Neural progenitor cell (in vitro differentiated cells): Measurements from ENCODE around the gene RAI14. TPM values are rescaled to one million over a fixed set of nuclear protein-coding genes. Genes with fewer than 3 reads are reported as not detected.

Experiments used
- DNase-seq: peaks from one replicate; pipeline ENCODE4 v3.0.0-alpha.2; 2016; ENCODE audit warnings: low spot score
- H2AFZ ChIP-seq: fragments of 200-600 bp; sonication (generic); replicated peaks from 2 replicates; pipeline ENCODE4 v1.6.1; 2016; ENCODE audit warnings: antibody characterized with exemption
- H3F3A ChIP-seq: fragments of 200-600 bp; sonication (generic); 2 replicates; pipeline ENCODE4 v1.6.1; 2016; ENCODE audit warnings: antibody characterized with exemption, low read depth
- H3K27ac ChIP-seq: fragments of 200-600 bp; sonication (generic); 2 replicates; pipeline ENCODE4 v1.5.1; 2016; ENCODE audit warnings: mild to moderate bottlenecking
- H3K27me3 ChIP-seq: fragments of 200-600 bp; sonication (generic); 2 replicates; pipeline ENCODE4 v1.6.1; 2016; ENCODE audit warnings: mild to moderate bottlenecking, moderate library complexity
- H3K36me3 ChIP-seq: fragments of 200-600 bp; sonication (generic); 2 replicates; pipeline ENCODE4 v1.5.1; 2016
- H3K4me1 ChIP-seq: fragments of 200-600 bp; sonication (generic); 2 replicates; pipeline ENCODE4 v1.6.1; 2016; ENCODE audit warnings: mixed run types
- H3K4me2 ChIP-seq: fragments of 200-600 bp; sonication (generic); 2 replicates; pipeline ENCODE4 v1.6.1; 2016
- H3K4me3 ChIP-seq: fragments of 200-600 bp; sonication (generic); 2 replicates; pipeline ENCODE4 v1.5.1; 2016
- H3K79me2 ChIP-seq: fragments of 200-600 bp; sonication (generic); 2 replicates; pipeline ENCODE4 v1.6.1; 2016; ENCODE audit warnings: low read depth
- H3K9ac ChIP-seq: fragments of 200-600 bp; sonication (generic); 2 replicates; pipeline ENCODE4 v1.6.1; 2016
- H3K9me3 ChIP-seq: fragments of 200-600 bp; sonication (generic); 2 replicates; pipeline ENCODE4 v1.5.1; 2016; ENCODE audit warnings: low read depth
- H4K20me1 ChIP-seq: fragments of 200-600 bp; sonication (generic); 2 replicates; pipeline ENCODE4 v1.6.1; 2016; ENCODE audit warnings: low read depth
- H3K27ac Mint-ChIP-seq: 3 replicates; pipeline ENCODE4 v1.8.0; 2021; ENCODE audit warnings: mixed read lengths
- H3K27me3 Mint-ChIP-seq: 2 replicates; pipeline ENCODE4 v1.8.0; 2022; ENCODE audit warnings: low read depth, mild to moderate bottlenecking, inconsistent platforms, moderate library complexity, mixed read lengths; ENCODE audit not compliant: insufficient read depth
- H3K36me3 Mint-ChIP-seq: 3 replicates; pipeline ENCODE4 v1.8.0; 2021; ENCODE audit warnings: mixed read lengths
- H3K4me1 Mint-ChIP-seq: 3 replicates; pipeline ENCODE4 v1.8.0; 2021; ENCODE audit warnings: mixed read lengths
- H3K4me3 Mint-ChIP-seq: 3 replicates; pipeline ENCODE4 v1.8.0; 2021; ENCODE audit warnings: mild to moderate bottlenecking, moderate library complexity, mixed read lengths
- H3K9me3 Mint-ChIP-seq: 3 replicates; pipeline ENCODE4 v1.8.0; 2020; ENCODE audit warnings: mixed read lengths
- EZH2 ChIP-seq: fragments of 200-600 bp; sonication (generic); IDR thresholded peaks from 2 replicates; pipeline ENCODE4 v1.6.1; 2017; ENCODE audit warnings: antibody characterized with exemption, mild to moderate bottlenecking, moderate library complexity
- EZH2phosphoT487 ChIP-seq: fragments of 200-600 bp; sonication (generic); IDR thresholded peaks from 2 replicates; pipeline ENCODE4 v1.6.1; 2017; ENCODE audit warnings: antibody characterized with exemption
- total RNA-seq: library from RNA; depleted of rRNA; stranded (reverse); fragments of >200 nt; gene quantifications from 2 replicates; pipeline ENCODE4 v1.2.3, GENCODE V29; 2015; ENCODE audit warnings: low replicate concordance
- TF ChIP-seq, protein P1 (sequence below): fragments of 200-600 bp; sonication (generic); IDR thresholded peaks from 2 replicates; pipeline ENCODE4 v1.5.1; 2017; ENCODE audit warnings: antibody characterized with exemption, mild to moderate bottlenecking

The RAI14 gene
- total RNA-seq, 1 donor from 2014 or later = 54.6 TPM

- H3K27ac ChIP-seq = no peak overlapping the region
- H3K27me3 Mint-ChIP-seq = no peaks in the 10 kb centered on the region
- H3K9me3 ChIP-seq = no peaks in the 10 kb centered on the region
- H3K4me1 ChIP-seq = no peaks in the 10 kb centered on the region
- no peaks in the 10 kb centered on the region for H3K79me2 ChIP-seq
- H2AFZ ChIP-seq = no peak overlapping the region
- no peak overlapping the region for H3K27ac Mint-ChIP-seq
- H3K36me3 ChIP-seq = no peaks in the 10 kb centered on the region
- no peak overlapping the region for H3K4me2 ChIP-seq
- no peak overlapping the region for H3K9ac ChIP-seq
- no peaks in the 10 kb centered on the region for H3K27me3 ChIP-seq
- peaks cover 36% of the 10 kb centered on the region for H3K36me3 Mint-ChIP-seq
- TF ChIP-seq EZH2phosphoT487 (no peak), EZH2 (no peak)
- TF ChIP-seq, protein P1, sequence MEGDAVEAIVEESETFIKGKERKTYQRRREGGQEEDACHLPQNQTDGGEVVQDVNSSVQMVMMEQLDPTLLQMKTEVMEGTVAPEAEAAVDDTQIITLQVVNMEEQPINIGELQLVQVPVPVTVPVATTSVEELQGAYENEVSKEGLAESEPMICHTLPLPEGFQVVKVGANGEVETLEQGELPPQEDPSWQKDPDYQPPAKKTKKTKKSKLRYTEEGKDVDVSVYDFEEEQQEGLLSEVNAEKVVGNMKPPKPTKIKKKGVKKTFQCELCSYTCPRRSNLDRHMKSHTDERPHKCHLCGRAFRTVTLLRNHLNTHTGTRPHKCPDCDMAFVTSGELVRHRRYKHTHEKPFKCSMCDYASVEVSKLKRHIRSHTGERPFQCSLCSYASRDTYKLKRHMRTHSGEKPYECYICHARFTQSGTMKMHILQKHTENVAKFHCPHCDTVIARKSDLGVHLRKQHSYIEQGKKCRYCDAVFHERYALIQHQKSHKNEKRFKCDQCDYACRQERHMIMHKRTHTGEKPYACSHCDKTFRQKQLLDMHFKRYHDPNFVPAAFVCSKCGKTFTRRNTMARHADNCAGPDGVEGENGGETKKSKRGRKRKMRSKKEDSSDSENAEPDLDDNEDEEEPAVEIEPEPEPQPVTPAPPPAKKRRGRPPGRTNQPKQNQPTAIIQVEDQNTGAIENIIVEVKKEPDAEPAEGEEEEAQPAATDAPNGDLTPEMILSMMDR = no peak
- H3K4me3 ChIP-seq = no peak overlapping the region
- H3K4me1 Mint-ChIP-seq = no peaks in the 10 kb centered on the region
- no peak overlapping the region for H3K4me3 Mint-ChIP-seq
- no peaks in the 10 kb centered on the region for H4K20me1 ChIP-seq
- peaks cover 3% of the 10 kb centered on the region for H3K9me3 Mint-ChIP-seq
- H3F3A ChIP-seq = no peaks in the 10 kb centered on the region
- DNase-seq = no peak
These were observed 190.9 kb downstream of the RAI14 start for GRCh38 chr5:34847056-34847455.

GRCh38 chr5:34847552-34847951, 191.4 kb downstream of the RAI14 start:
- Histone ChIP-seq H3K9ac (no peak overlapping the region), H3K36me3 (no peaks in the 10 kb centered on the region), H4K20me1 (no peaks in the 10 kb centered on the region), H3K27me3 (no peaks in the 10 kb centered on the region), H2AFZ (no peak overlapping the region), H3K4me1 (no peaks in the 10 kb centered on the region), H3F3A (no peaks in the 10 kb centered on the region), H3K79me2 (no peaks in the 10 kb centered on the region), H3K4me2 (no peak overlapping the region), H3K4me3 (no peak overlapping the region), H3K9me3 (no peaks in the 10 kb centered on the region), H3K27ac (no peak overlapping the region)
- Mint-ChIP-seq H3K27me3 (no peaks in the 10 kb centered on the region), H3K4me3 (no peak overlapping the region), H3K27ac (no peak overlapping the region), H3K9me3 (peaks cover 8% of the 10 kb centered on the region), H3K4me1 (peaks cover 3% of the 10 kb centered on the region), H3K36me3 (peaks cover 38% of the 10 kb centered on the region)
- TF ChIP-seq EZH2 = no peak
- TF ChIP-seq, protein P1 = no peak
- TF ChIP-seq EZH2phosphoT487 = no peak
- DNase-seq = no peak

GRCh38 chr5:34848230-34848629, 192.1 kb downstream of the RAI14 start:
- no peak for TF ChIP-seq EZH2phosphoT487
- TF ChIP-seq, protein P1 = no peak
- Histone ChIP-seq H3K79me2 (no peaks in the 10 kb centered on the region), H3K27me3 (no peaks in the 10 kb centered on the region), H3K4me1 (no peaks in the 10 kb centered on the region), H3K4me3 (no peak overlapping the region), H3K4me2 (no peak overlapping the region), H2AFZ (no peak overlapping the region), H3F3A (no peaks in the 10 kb centered on the region), H4K20me1 (no peaks in the 10 kb centered on the region), H3K9ac (no peak overlapping the region), H3K36me3 (no peaks in the 10 kb centered on the region), H3K9me3 (no peaks in the 10 kb centered on the region), H3K27ac (no peak overlapping the region)
- H3K27me3 Mint-ChIP-seq = no peaks in the 10 kb centered on the region
- H3K4me3 Mint-ChIP-seq = no peak overlapping the region
- H3K27ac Mint-ChIP-seq = no peak overlapping the region
- H3K36me3 Mint-ChIP-seq = peaks cover 42% of the 10 kb centered on the region
- peaks cover 10% of the 10 kb centered on the region for H3K9me3 Mint-ChIP-seq
- H3K4me1 Mint-ChIP-seq = peaks cover 8% of the 10 kb centered on the region
- DNase-seq = no peak

DNA sequence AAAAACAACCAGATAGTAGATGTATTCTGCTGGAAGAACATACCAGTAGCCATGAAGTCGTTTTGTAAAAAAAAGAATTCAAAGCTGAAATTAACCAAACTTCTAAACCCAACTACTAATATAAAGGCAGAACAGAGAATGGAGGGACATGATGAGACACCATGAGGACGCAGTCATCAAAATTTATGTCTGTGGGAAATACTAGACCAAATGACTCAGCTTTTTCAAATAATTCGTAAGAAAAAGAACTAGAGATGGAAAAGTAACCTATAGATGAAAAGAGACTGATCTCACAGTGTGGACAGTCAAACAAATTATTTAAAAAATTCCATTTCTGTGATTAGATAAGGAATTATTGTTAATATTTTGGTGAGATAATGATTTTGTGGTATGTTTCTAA, 193.1 kb downstream of the RAI14 start:
- Mint-ChIP-seq H3K27ac (no peak overlapping the region), H3K4me1 (peaks cover 18% of the 10 kb centered on the region), H3K9me3 (peaks cover 10% of the 10 kb centered on the region), H3K36me3 (peaks cover 38% of the 10 kb centered on the region), H3K27me3 (no peaks in the 10 kb centered on the region), H3K4me3 (no peak overlapping the region)
- H4K20me1 ChIP-seq = no peaks in the 10 kb centered on the region
- H3K9ac ChIP-seq = no peak overlapping the region
- no peaks in the 10 kb centered on the region for H3K9me3 ChIP-seq
- no peak overlapping the region for H3K27ac ChIP-seq
- H3K4me1 ChIP-seq = no peaks in the 10 kb centered on the region
- H3K4me2 ChIP-seq = no peak overlapping the region
- no peaks in the 10 kb centered on the region for H3K79me2 ChIP-seq
- DNase-seq = no peak
- no peak overlapping the region for H2AFZ ChIP-seq
- no peaks in the 10 kb centered on the region for H3K36me3 ChIP-seq
- H3F3A ChIP-seq = no peaks in the 10 kb centered on the region
- TF ChIP-seq EZH2phosphoT487 = no peak
- TF ChIP-seq, protein P1 = no peak
- no peaks in the 10 kb centered on the region for H3K27me3 ChIP-seq
- H3K4me3 ChIP-seq = no peak overlapping the region
